ENCODE measurements around the gene ERP44.
A peak's percentile ranks its signal among the peaks of the same experiment; 100 is the strongest.
"Not testable (repeated sequence)": the region's sequence is repeated elsewhere in the genome, so short reads cannot be mapped to it uniquely, and the experiment has no call there.

Gene ERP44

GRCh38 chr9:100011062-100011681 lies 87.6 kb downstream of the ERP44 start:
- no peak for DNase-seq (ENCODE audit: low spot score)

- no peak for DNase-seq (ENCODE audit: low spot score)
These were observed 99.0 kb downstream of the ERP44 start for GRCh38 chr9:99999797-100000196.

DNA sequence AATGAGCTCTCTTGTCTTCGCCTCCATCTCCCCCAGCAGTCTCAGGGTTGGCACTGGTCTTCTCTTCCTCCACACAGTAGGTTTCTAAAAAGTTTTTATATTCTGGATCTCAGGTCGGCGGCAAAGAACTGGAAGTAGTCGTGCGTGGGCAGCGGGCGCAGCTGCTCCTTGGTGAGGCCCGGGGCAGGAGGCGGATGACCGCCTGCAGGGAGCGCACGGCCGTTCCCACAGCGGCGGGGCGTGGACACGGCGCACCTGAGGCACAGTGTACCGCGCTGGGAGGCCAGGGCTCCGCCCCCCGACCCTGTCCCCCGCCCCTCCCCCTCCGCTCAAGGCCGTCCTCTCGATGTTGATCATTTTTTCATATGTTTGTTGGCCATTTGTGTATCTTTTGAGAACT lies 99.9 kb downstream of the ERP44 start:
- no peak for DNase-seq (ENCODE audit: low spot score)

DNA sequence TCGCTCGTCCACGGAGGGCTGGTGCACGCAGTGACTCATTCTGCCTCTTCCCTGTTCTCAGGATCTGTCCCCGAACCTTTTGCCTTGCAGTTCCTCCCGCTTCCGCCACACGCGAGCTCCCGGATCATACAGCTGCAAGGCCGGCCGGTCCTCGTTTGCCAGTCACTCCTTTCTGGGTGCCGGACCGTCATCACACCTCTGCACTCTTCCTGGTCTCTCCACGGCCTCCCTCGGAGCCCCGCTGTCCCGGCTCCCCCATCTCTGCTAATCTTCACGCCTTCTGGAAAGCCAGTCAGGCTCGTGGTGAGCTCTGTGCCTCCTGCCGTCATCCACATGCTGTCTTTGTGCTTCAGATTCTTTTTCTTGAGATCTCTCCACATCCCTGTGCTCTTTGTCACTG lies 100.5 kb downstream of the ERP44 start:
- DNase-seq (ENCODE audit: low spot score) = no peak

- DNase-seq (ENCODE audit: low spot score) = not testable (repeated sequence)
These were observed 108.3 kb downstream of the ERP44 start for GRCh38 chr9:99990508-99990907.

GRCh38 chr9:99986642-99987041 lies 112.2 kb downstream of the ERP44 start:
- DNase-seq (ENCODE audit: low spot score) = no peak

DNA sequence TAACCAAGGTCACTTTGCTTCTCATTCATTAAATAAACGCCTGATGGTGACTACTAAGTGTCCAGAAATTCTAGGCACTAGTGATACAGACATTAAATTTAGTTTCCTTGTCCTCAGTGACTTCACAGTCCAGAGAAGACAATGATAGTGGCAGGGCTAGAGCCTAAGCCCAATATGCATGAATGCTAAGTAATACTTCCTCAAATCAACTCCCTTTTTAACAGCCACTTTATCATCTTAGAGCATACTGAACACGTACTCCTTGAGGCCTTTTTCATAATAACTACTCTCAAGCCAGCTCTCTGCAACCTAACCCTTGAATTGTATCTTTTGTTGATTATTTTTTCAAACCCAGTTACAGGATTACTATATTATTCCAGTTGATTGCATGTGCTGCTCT lies 118.2 kb downstream of the ERP44 start:
- DNase-seq (ENCODE audit: low spot score) = no peak

DNA sequence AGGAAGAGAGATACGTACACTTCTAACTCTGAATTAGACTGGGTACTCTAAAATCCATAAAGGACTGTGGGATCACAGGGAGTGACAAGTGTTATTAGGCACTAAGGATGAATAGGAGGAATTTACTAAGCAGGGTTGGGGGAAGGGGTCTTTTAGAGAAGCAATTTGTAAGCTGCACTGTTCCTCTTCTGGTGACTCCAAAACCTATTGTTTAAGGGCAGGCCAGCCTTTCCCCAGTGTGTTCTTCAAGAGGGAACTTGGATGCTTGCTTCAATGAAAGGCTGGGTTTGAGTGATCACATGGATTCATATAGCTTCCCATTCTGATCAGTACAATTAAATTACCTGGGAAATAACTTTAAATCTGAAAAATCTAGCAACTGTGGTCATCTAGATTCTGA lies 120.6 kb downstream of the ERP44 start:
- no peak for DNase-seq (ENCODE audit: low spot score)

DNA sequence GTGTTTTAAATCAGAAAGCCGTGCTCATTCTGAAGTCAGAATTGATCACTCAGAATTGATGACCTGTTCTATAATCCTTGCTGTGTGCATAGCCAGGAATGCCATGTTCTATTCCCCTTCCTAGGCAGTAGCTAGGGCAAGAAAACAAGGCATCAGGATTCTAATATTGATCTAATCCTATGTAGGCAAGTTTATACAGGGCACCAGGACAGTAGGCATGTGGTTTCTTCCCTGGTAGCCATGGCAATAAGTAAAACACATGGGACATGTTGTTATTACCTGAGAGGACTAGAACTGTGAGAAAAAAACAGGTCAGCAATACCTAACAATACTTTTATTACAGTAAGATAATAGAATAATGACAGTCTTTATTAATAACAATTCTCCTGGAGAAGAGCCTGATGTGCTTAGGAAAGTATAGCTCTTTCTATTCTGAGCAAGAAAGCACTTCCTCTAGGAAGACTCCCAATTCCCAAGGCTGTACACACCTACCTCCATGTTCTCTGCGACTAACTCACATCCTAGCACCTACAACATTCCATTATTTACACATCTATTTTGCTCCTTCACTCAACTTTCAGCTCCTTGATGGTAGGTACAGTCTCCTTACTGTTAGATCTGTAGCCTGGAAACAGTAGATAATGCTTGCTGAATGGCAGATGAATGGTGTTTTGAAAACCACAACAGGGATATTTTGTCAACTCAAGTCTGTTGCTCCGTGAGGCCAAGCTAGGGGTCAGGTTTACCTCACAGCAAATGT lies 121.6 kb downstream of the ERP44 start:
- DNase-seq (ENCODE audit: low spot score) = no peak

DNA sequence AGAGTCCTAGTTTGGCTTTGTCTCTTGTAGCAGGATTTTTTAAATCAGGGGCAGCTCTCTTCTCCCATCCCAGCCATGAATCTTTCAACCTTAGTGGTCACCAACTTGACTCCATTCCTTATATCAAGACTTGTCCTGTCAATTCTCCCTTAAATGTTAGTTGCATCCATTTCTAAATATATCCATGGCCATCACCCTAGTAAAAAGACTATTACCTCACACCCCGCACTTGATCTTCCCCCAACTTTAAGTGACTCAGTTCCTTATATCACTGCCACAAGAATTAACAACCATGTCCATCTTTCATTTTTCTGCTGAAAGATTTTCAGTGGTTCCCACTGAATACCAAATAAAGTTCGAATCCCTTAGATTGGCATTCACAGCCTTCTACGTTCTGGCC lies 125.3 kb downstream of the ERP44 start:
- DNase-seq (ENCODE audit: low spot score) = no peak

GRCh38 chr9:99971410-99971809 lies 127.4 kb downstream of the ERP44 start:
- no peak for DNase-seq (ENCODE audit: low spot score)

DNA sequence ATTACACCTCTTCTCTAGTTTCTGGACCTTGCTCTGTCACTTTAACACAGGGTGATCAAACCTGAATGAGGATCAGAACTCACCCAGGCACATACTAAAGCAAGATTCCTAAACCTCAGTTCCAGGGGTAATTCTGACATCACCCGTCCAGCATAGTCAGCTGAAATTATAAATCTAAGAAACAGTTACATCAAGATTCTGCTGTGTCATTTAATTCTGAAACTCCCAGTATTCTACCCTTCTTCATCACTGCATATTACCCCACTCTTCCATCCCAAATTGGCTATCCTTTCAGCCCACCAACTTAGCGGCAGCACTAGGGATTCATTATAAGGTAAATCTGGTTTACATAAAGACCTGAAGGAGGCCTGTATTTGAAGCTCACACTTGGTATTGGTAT lies 128.3 kb downstream of the ERP44 start:
- DNase-seq (ENCODE audit: low spot score) = no peak

- no peak for DNase-seq (ENCODE audit: low spot score)
These were observed 131.3 kb downstream of the ERP44 start for GRCh38 chr9:99967457-99967856.

DNA sequence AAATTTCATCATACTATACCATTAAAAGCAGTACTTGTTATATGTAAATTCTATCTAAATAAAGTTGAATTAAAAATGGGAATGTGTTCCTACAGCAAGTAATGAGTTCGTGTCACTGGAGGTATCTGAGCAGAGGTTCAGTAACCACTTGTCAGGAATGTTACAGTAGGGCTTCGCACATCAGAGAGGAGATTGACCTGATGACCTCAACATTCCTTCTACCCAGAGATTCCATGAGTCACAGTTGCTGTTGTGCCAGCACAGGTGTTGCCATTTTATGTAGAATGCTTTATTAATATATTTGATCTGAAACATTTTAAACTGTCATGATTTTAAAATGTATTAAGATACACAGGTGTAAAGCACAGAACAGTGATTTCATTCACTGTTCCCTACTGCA lies 132.1 kb downstream of the ERP44 start:
- DNase-seq (ENCODE audit: low spot score) = no peak

DNA sequence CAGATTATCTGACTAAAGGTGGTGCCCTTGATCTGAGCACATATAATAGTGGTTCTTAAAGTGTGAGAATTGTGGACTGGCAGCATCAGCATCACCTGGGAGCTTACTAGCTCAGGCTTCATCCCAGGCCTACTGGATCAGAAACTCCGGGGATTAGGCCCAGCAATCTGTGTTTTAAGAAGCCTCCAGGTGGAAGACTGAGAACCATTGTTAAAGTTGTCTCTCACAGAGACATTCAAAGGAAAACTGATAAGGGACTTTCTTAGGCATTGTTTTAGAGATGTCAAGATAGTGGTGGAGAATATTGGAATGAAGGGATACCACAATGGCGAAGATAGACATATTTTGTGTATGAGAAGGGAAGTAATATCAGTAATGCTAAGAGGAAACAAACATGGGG lies 132.8 kb downstream of the ERP44 start:
- DNase-seq (ENCODE audit: low spot score) = no peak

DNA sequence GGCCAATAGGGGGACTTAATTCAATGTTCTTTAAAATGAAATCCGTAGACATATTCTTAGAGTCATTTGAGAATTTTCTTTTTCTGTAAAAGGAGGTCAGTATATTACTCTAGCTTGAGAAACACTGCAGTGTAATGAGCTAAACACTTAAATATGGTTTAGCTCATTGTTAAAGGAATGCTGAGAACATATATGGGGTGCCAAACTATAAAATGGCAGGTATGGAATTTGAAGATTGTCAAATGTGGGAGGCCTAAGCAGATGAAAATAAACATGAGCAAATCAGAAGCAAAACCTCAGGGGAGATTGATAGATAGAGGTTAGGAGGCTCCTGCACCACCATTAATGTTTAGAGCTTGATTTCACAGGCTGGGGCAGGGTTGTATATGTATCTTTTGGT lies 134.5 kb downstream of the ERP44 start:
- DNase-seq (ENCODE audit: low spot score) = no peak

GRCh38 chr9:99962680-99963261 lies 136.0 kb downstream of the ERP44 start:
- peak; percentile 7 for DNase-seq (ENCODE audit: low spot score)

DNA sequence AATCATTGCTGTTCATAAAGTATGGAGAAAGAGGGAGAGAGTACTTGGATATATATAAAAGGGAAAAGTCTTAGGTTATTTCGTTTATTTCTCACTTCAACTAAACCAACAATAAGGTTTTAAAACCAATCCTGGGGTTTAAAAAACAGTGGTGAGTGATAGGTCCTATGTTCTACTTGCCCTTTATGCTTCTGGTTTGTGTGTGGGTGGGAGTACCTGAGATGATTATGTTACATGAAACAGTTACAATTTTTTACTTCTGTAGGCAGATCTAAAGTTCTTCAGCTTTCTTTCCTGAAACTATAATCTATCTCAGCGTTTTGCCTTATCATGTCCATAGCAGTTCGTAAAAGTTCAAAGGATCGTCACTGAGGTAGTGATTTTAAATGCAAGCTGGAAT lies 143.2 kb downstream of the ERP44 start:
- DNase-seq (ENCODE audit: low spot score) = no peak

GRCh38 chr9:99954819-99955218 lies 144.0 kb downstream of the ERP44 start:
- DNase-seq (ENCODE audit: low spot score) = no peak

GRCh38 chr9:99953861-99954507 lies 144.8 kb downstream of the ERP44 start:
- DNase-seq (ENCODE audit: low spot score) = no peak

GRCh38 chr9:99948896-99949295 lies 149.9 kb downstream of the ERP44 start:
- no peak for DNase-seq (ENCODE audit: low spot score)

GRCh38 chr9:99948482-99948881 lies 150.3 kb downstream of the ERP44 start:
- no peak for DNase-seq (ENCODE audit: low spot score)

DNA sequence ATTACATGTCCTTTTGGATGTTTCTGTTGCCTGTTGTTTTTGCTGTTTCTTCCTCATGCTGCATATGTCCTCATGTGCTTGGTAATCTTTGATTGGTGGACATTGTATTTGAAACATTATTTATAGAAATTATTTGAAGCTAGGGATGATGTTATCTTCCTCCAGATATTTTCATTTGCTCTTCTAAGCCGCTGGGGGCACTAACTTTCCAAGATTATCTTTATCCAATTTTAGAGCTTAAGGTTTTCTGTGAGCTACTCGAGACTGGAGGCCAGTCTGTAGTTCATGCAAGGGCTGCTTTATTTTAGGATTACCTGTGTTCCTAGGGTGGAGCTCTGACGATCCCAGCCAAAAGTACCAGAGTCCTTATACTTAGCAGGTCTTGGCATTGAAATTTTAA lies 151.4 kb downstream of the ERP44 start:
- no peak for DNase-seq (ENCODE audit: low spot score)

All from Ammon's horn (tissue), 1 donor.